ENCODE measurements around the gene MCF2L.

The MCF2L gene

DNA sequence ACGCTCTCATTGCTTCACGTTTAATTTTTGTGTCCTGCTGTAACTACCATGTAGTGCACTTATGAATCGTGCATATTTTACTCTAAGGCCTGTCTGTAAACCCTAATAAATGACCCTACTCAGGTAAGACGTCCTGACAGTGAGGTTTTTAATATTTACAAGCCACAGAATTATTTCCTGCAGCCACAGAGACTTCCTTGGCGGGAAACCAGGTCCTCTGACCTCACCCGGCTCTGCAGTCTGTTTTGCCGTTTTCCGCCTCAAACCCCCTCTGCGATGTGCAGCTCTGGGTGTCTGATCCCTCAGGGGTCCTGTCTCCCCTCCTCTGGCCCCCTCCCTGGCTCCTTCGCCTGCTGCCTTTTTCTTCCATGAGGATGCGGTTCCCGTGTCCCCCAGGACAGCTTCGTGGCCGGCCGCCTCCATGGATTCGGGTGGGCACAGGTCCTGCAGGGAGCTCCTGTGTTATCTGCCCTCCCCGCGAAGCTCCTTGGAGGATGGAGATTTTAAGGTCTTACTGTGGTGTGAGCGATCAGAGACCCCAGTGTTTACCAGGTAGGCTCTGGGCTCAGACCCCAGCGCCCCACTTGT lies 66.3 kb downstream of the MCF2L start:
- DNase-seq (ENCODE audit: low read depth), result no peak
- no peak overlapping the region for H3K4me3 ChIP-seq (ENCODE audit: low read length)
- TF ChIP-seq, protein P1, sequence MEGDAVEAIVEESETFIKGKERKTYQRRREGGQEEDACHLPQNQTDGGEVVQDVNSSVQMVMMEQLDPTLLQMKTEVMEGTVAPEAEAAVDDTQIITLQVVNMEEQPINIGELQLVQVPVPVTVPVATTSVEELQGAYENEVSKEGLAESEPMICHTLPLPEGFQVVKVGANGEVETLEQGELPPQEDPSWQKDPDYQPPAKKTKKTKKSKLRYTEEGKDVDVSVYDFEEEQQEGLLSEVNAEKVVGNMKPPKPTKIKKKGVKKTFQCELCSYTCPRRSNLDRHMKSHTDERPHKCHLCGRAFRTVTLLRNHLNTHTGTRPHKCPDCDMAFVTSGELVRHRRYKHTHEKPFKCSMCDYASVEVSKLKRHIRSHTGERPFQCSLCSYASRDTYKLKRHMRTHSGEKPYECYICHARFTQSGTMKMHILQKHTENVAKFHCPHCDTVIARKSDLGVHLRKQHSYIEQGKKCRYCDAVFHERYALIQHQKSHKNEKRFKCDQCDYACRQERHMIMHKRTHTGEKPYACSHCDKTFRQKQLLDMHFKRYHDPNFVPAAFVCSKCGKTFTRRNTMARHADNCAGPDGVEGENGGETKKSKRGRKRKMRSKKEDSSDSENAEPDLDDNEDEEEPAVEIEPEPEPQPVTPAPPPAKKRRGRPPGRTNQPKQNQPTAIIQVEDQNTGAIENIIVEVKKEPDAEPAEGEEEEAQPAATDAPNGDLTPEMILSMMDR (conservative IDR thresholded peaks at IDR 0.05; ENCODE audit: low read length), result no peak

DNA sequence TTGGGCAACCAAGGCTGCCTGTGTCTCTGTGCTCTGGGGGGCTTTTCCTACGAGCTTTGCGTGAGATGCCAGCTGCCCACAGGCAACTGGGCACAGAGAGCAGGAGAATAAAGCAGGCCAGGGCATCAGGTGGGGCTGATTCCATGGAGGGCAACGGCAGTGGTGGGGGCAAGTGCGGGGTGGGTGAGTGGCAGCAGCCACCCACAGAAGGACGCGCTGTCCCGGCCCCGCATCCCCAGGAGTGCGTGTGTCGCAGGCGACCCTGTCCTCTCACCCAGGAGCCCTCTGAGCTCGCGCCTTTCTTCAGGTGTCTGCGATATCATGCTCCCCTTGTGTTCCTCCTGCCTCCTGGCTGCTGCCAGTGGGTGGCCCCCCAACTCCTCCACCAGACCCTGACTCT lies 67.4 kb downstream of the MCF2L start:
- DNase-seq (ENCODE audit: low read depth), result no peak
- no peak overlapping the region for H3K4me3 ChIP-seq (ENCODE audit: low read length)
- TF ChIP-seq, protein P1 (conservative IDR thresholded peaks at IDR 0.05; ENCODE audit: low read length), result no peak

DNA sequence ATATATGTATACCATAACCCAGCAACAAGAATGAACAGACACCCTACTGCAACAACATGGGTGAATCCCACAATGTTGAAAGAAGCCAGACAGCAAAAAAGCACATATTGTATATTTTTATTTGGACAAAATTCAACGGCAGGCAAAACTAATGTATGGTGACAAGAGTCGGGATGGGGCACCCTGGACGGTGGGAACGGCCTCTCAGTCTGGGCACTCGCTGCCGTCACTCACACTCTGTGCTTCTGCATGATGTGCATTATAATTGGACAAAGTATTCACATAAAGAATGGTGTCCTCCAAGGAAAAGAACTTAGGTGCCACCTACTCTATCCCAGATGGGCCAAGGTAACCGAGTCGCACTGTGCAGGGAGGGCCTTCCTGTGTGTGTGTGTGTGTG lies 71.0 kb downstream of the MCF2L start:
- DNase-seq (ENCODE audit: low read depth), result no peak
- H3K4me3 ChIP-seq (ENCODE audit: low read length), result no peak overlapping the region
- TF ChIP-seq, protein P1 (conservative IDR thresholded peaks at IDR 0.05; ENCODE audit: low read length), result no peak

DNA sequence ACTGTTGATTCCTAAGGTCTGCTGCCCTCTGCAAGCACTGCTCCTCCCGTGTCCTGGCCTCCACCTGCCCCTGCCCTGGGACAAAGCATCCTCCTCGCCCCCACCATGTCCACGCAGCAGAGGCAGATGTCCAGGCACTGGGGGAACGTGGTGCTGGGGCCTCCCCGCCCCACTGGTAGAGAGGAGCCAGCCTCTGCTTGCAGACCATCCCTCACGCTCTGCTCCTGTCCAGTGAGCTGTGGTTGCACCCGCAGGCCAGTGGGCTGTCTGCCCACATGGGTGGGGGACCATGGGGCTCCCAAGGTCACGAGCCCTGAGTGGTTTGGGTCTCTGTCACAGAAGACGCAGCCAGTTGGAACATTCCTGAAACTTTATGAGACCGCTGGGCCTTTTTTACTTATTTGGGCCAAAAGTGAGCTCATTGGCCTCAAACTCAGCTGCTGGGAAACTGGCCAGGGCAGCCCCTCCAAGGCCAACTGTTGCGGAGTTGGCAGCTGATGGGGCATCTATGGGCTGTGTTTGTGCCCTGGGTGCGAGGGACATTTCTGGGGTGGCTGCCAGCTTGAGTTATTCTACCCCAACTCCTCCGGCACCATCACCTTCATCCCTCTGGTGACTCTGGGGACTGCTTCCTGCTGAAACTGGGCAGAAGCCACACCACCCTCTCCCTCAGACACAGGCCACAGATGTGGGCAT lies 71.7 kb downstream of the MCF2L start:
- H3K4me3 ChIP-seq (ENCODE audit: low read length), result no peak overlapping the region
- no peak for DNase-seq (ENCODE audit: low read depth)
- TF ChIP-seq, protein P1 (conservative IDR thresholded peaks at IDR 0.05; ENCODE audit: low read length), result no peak

DNA sequence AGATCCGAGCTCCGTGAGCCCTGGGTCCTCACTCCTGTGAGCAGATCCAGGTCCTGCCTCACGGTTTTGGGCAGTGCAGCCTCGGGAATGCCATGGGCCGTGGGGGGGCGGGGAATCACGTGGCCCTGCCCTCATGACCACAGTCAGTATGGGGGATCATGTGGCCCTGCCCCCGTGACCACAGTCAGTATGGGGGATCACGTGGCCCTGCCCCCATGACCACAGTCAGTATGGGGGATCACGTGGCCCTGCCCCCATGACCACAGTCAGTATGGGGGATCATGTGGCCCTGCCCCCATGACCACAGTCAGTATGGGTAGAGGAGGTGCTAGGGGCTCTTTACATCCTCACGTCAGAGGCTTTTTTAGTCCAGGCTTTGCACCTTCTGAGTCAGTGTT lies 72.3 kb downstream of the MCF2L start:
- H3K4me3 ChIP-seq (ENCODE audit: low read length), result no peak overlapping the region
- DNase-seq (ENCODE audit: low read depth), result no peak
- TF ChIP-seq, protein P1 (conservative IDR thresholded peaks at IDR 0.05; ENCODE audit: low read length), result no peak

DNA sequence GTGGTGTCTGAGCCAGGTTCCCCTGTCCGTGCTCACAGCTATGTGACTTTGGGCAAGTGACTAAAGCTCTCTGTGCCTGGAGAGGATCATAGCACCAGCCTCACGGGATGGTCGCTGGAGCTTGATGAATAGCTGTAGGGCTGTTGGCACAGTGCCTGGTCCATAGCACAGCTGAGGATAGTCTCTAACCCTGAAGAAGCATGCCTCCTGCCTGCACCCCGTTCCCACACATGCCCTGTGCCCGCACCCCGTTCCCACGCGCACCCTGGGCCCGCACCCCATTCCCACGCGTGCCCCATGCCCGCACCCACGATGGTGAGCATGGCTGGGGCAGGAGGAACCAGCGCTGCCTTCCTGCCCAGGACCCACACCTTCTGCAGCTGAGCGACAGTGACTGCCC lies 72.9 kb downstream of the MCF2L start:
- H3K4me3 ChIP-seq (ENCODE audit: low read length), result no peak overlapping the region
- DNase-seq (ENCODE audit: low read depth), result no peak
- TF ChIP-seq, protein P1 (conservative IDR thresholded peaks at IDR 0.05; ENCODE audit: low read length), result no peak

DNA sequence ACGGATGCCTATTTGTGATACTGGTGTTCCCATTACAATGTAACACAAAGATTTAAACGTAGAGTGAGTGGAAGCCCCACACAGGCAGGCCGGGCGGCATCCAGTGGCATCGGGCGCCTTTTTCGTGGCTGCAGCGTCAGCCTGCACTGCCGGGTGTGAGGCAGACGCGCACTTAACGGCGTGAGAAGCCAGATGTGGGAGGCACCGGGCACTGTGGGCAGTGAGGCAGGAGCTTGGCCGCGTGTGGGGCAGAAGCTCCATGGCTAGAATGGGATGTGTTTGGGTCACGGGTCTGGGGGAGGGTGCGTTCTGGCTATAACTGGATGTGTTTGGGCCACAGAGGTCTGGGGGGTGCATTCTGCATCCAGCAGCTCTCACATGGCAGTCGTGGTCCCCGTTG lies 73.4 kb downstream of the MCF2L start:
- no peak for DNase-seq (ENCODE audit: low read depth)
- no peak overlapping the region for H3K4me3 ChIP-seq (ENCODE audit: low read length)
- TF ChIP-seq, protein P1 (conservative IDR thresholded peaks at IDR 0.05; ENCODE audit: low read length), result no peak

All from AG10803 (cell line).